SK-N-SH (cell line): ENCODE measurements around the gene TSPAN31. TPM values are rescaled to one million over a fixed set of nuclear protein-coding genes. Genes with fewer than 3 reads are reported as not detected.

Experiments used
- CTCF ChIA-PET: fragments of 300-600, 350-600 bp; formaldehyde crosslinking; extraction: SDS; loops from one replicate; lab custom pipeline; 2021; lab: Yijun Ruan, JAX
- POLR2A ChIA-PET: fragments of 350-600 bp; sonication (Branson Sonifier 250); formaldehyde crosslinking; extraction: SDS; loops from one replicate; lab custom pipeline; 2020; ENCODE audit warnings: antibody characterized with exemption, inconsistent platforms; lab: Yijun Ruan, JAX
- DNase-seq: peaks from one replicate; pipeline ENCODE4 v3.0.0; 2012
- H2AFZ ChIP-seq: fragments of 200-600 bp; sonication (generic); 2 replicates; pipeline ENCODE4 v1.8.1; 2016; ENCODE audit warnings: antibody characterized with exemption, mild to moderate bottlenecking, low read depth
- H3F3A ChIP-seq: fragments of 200-600 bp; sonication (generic); replicated peaks from 2 replicates; pipeline ENCODE3; 2016; ENCODE audit warnings: antibody characterized with exemption, mild to moderate bottlenecking; ENCODE audit not compliant: insufficient read depth
- H3K27ac ChIP-seq, 2 experiments: fragments of 200-500 bp in 1 of 2; fragments of 200-600 bp in 1 of 2; sonication (Bioruptor generic) in 1 of 2; sonication (generic), shearing (Covaris generic) in 1 of 2; 2 replicates each; pipeline versions ENCODE4 v1.5.1 to v1.6.1; 2014 to 2016; ENCODE audit warnings: low read depth in 2 of 2, inconsistent platforms in 1 of 2, low read length in 1 of 2, mild to moderate bottlenecking in 1 of 2, mixed read lengths in 1 of 2
- H3K27me3 ChIP-seq: fragments of 200-600 bp; sonication (generic), shearing (Covaris generic); 2 replicates; pipeline ENCODE4 v1.6.1; 2016; ENCODE audit warnings: mixed run types; ENCODE audit not compliant: insufficient read depth
- H3K36me3 ChIP-seq, 2 experiments: fragments of 200-500 bp in 1 of 2; fragments of 200-600 bp in 1 of 2; sonication (Bioruptor generic) in 1 of 2; sonication (generic) in 1 of 2; replicated peaks in 1 of 2; 2 replicates each; pipeline versions ENCODE3 to v1.5.1; 2014 to 2016; ENCODE audit warnings: low read length in 1 of 2, mild to moderate bottlenecking in 1 of 2; ENCODE audit not compliant: insufficient read depth in 2 of 2, control insufficient read depth in 1 of 2
- H3K4me1 ChIP-seq, 2 experiments: fragments of 200-500 bp in 1 of 2; fragments of 200-600 bp in 1 of 2; sonication (Bioruptor generic) in 1 of 2; sonication (generic), shearing (Covaris generic) in 1 of 2; 2 replicates each; pipeline versions ENCODE4 v1.5.1 to v1.6.1; 2014 to 2016; ENCODE audit warnings: low read depth in 1 of 2, low read length in 1 of 2, mixed run types in 1 of 2; ENCODE audit not compliant: insufficient read depth in 2 of 2, control insufficient read depth in 1 of 2
- H3K4me2 ChIP-seq: fragments of 200-600 bp; sonication (generic), shearing (Covaris generic); 2 replicates; pipeline ENCODE4 v1.6.1; 2017; ENCODE audit warnings: mixed run types
- H3K4me3 ChIP-seq, 2 experiments: fragments of 200-500 bp in 1 of 2; fragments of 200-600 bp in 1 of 2; sonication (Bioruptor generic) in 1 of 2; sonication (generic), shearing (Covaris generic) in 1 of 2; 2 replicates each; pipeline versions ENCODE4 v1.5.1 to v1.8.1; 2014 to 2016; ENCODE audit warnings: low read depth in 2 of 2, inconsistent platforms in 1 of 2, low read length in 1 of 2, mild to moderate bottlenecking in 1 of 2, mixed read lengths in 1 of 2, moderate library complexity in 1 of 2
- H3K79me2 ChIP-seq: fragments of 200-600 bp; sonication (generic); 2 replicates; pipeline ENCODE4 v1.8.1; 2017; ENCODE audit warnings: mild to moderate bottlenecking; ENCODE audit not compliant: insufficient read depth
- H3K9ac ChIP-seq: fragments of 200-600 bp; sonication (generic); 2 replicates; pipeline ENCODE4 v1.6.1; 2017; ENCODE audit warnings: mixed run types
- H3K9me2 ChIP-seq: fragments of 200-600 bp; sonication (generic); 2 replicates; pipeline ENCODE4 v1.6.1; 2017; ENCODE audit warnings: mixed run types
- H3K9me3 ChIP-seq: fragments of 200-600 bp; sonication (generic); 2 replicates; pipeline ENCODE4 v1.6.1; 2017; ENCODE audit warnings: mixed run types, mild to moderate bottlenecking, moderate library complexity
- H4K20me1 ChIP-seq: fragments of 200-600 bp; sonication (generic); 2 replicates; pipeline ENCODE4 v1.6.1; 2017; ENCODE audit warnings: mild to moderate bottlenecking, mixed run types; ENCODE audit not compliant: insufficient read depth
- CTCF ChIP-seq: fragments of 200-600 bp; sonication (generic); IDR thresholded peaks from 2 replicates; pipeline ENCODE4 v1.6.1; 2017; ENCODE audit warnings: antibody characterized with exemption, mild to moderate bottlenecking, moderate library complexity
- EP300 ChIP-seq, 2 experiments: IDR thresholded peaks; 2 replicates each; pipeline versions ENCODE4 v1.4.0 to v1.6.1; 2012; ENCODE audit warnings: borderline replicate concordance in 1 of 2, low read depth in 1 of 2, low read length in 1 of 2
- FOSL2 ChIP-seq: IDR thresholded peaks from 2 replicates; pipeline ENCODE4 v1.4.0; 2012; ENCODE audit warnings: low read depth, mild to moderate bottlenecking, moderate library complexity, borderline replicate concordance
- IRF3 ChIP-seq: fragments of 150-350 bp; IDR thresholded peaks from 2 replicates; pipeline ENCODE4 v1.6.1; 2016; ENCODE audit warnings: mild to moderate bottlenecking, low read depth, low read length
- JUND ChIP-seq: IDR thresholded peaks from 2 replicates; pipeline ENCODE4 v1.4.0; 2012
- MAX ChIP-seq: IDR thresholded peaks from 2 replicates; pipeline ENCODE4 v1.4.0; 2012; ENCODE audit warnings: low read depth
- NRF1 ChIP-seq: IDR thresholded peaks from 2 replicates; pipeline ENCODE4 v1.6.1; 2012; ENCODE audit warnings: low read depth, mild to moderate bottlenecking, low read length
- PBX3 ChIP-seq: IDR thresholded peaks from 2 replicates; pipeline ENCODE4; 2012
- TAF1 ChIP-seq: IDR thresholded peaks from 2 replicates; pipeline ENCODE4 v1.6.1; 2012; ENCODE audit warnings: low read depth, mild to moderate bottlenecking, low read length, moderate library complexity, borderline replicate concordance
- TCF12 ChIP-seq: IDR thresholded peaks from 2 replicates; pipeline ENCODE4 v1.4.0; 2012
- USF1 ChIP-seq: IDR thresholded peaks from 2 replicates; pipeline ENCODE4 v1.4.0; 2012; ENCODE audit warnings: low read depth, borderline replicate concordance
- YY1 ChIP-seq: IDR thresholded peaks from 2 replicates; pipeline ENCODE4 v1.4.0; 2012; ENCODE audit warnings: low read depth, mild to moderate bottlenecking
- WGBS: methylation state at CpG from one replicate; pipeline ENCODE4 v1.1.6; 2017; ENCODE audit warnings: low lambda C conversion rate; 5-methylcytosine and 5-hydroxymethylcytosine counted together
- polyA plus RNA-seq, 3 experiments: library from polyadenylated mRNA; depleted of rRNA; stranded (reverse); fragments of >200 nt; gene quantifications; 2 replicates each; pipeline ENCODE4 v1.2.3, GENCODE V29; 2012

TSPAN31 gene
- polyA plus RNA-seq, 1 of the 3 experiments (the other 2 are of a cell fraction): 36.8 TPM

- TF ChIP-seq PBX3 (peak; percentile 98), JUND (peak; percentile 23; the same call in 1 of the 2 replicates), EP300 (IDR thresholded peaks at IDR 0.05; ENCODE audit: borderline replicate concordance in 1 of 2, low read depth in 1 of 2, low read length in 1 of 2) (no peak), MAX (peak; percentile 29), FOSL2 (no peak), IRF3 (peak; percentile 69), TCF12 (no peak), YY1 (no peak), NRF1 (peak; percentile 62; the same call in 1 of the 2 replicates), USF1 (no peak)
- TF ChIP-seq, all 33 proteins: peak for 12
Observed at GRCh38 chr12:57744777-57745484, at the start of gene TSPAN31 (continued).

- H3K9ac ChIP-seq: no peak overlapping the region
- POLR2A ChIA-PET: no interaction called here
- H3F3A ChIP-seq: peaks cover 8% of the 10 kb centered on the region
- no peaks in the 10 kb centered on the region for H3K9me3 ChIP-seq
- CTCF ChIA-PET: no interaction called here
- no peak for TF ChIP-seq TAF1
- TF ChIP-seq CTCF: no peak
- no peak for TF ChIP-seq MAX
- TF ChIP-seq, all 33 proteins: peak for 0
- peaks cover 14% of the 10 kb centered on the region; the same call in 1 of the 2 replicates for H3K79me2 ChIP-seq
- H4K20me1 ChIP-seq: no peaks in the 10 kb centered on the region
- H2AFZ ChIP-seq: no peak overlapping the region
- peaks cover 19 to 20% of the 10 kb centered on the region in 2 experiments for H3K36me3 ChIP-seq
- H3K27ac ChIP-seq: no peak overlapping the region
- no peak overlapping the region for H3K4me2 ChIP-seq
- no peak for DNase-seq
- no peaks in the 10 kb centered on the region for H3K27me3 ChIP-seq
- 93% methylated on average over 11 of the region's 11 CpGs for WGBS
- no peak overlapping the region for H3K4me3 ChIP-seq
- H3K4me1 ChIP-seq: peaks cover 0 to 7% of the 10 kb centered on the region in 2 experiments; a peak in 2 of 4 replicates
- no peaks in the 10 kb centered on the region for H3K9me2 ChIP-seq
Observed at GRCh38 chr12:57695770-57696432, 48.9 kb upstream of the TSPAN31 start.
